Mucosa of stomach (tissue), 1 donor: Measurements from ENCODE around the gene ZBTB7C.

ENCODE experiments used
- H3K27me3 ChIP-seq: one replicate; pipeline ENCODE4 v1.7.0; 2013; ENCODE audit warnings: mild to moderate bottlenecking, low read length; ENCODE audit not compliant: control insufficient read depth, insufficient read depth
- H3K36me3 ChIP-seq: one replicate; pipeline ENCODE4 v1.7.0; 2013; ENCODE audit warnings: low read length; ENCODE audit not compliant: control insufficient read depth, insufficient read depth
- H3K4me1 ChIP-seq: one replicate; pipeline ENCODE4 v1.7.0; 2013; ENCODE audit warnings: mild to moderate bottlenecking, low read length; ENCODE audit not compliant: control insufficient read depth, insufficient read depth
- H3K4me3 ChIP-seq: one replicate; pipeline ENCODE4 v1.7.0; 2013; ENCODE audit warnings: low read length
- H3K9ac ChIP-seq: one replicate; pipeline ENCODE4 v1.7.0; 2013; ENCODE audit warnings: mild to moderate bottlenecking, low read length, moderate library complexity
- H3K9me3 ChIP-seq: one replicate; pipeline ENCODE4 v1.7.0; 2013; ENCODE audit warnings: mild to moderate bottlenecking, low read length, moderate library complexity; ENCODE audit not compliant: control insufficient read depth
- donor health status: Pancreatic carcinoma.

Gene ZBTB7C

GRCh38 chr18:48162956-48163737 is 246.0 kb downstream of the ZBTB7C start:
- no peak overlapping the region for H3K4me3 ChIP-seq
- no peaks in the 10 kb centered on the region for H3K9me3 ChIP-seq
- no peaks in the 10 kb centered on the region for H3K36me3 ChIP-seq
- no peaks in the 10 kb centered on the region for H3K27me3 ChIP-seq
- peaks cover 86% of the 10 kb centered on the region for H3K4me1 ChIP-seq
- no peak overlapping the region for H3K9ac ChIP-seq

GRCh38 chr18:48161911-48162698 is 247.1 kb downstream of the ZBTB7C start:
- H3K36me3 ChIP-seq = no peaks in the 10 kb centered on the region
- no peaks in the 10 kb centered on the region for H3K27me3 ChIP-seq
- H3K9me3 ChIP-seq = no peaks in the 10 kb centered on the region
- H3K4me1 ChIP-seq = peaks cover 86% of the 10 kb centered on the region
- H3K4me3 ChIP-seq = no peak overlapping the region
- H3K9ac ChIP-seq = peak overlapping the region; percentile 48

GRCh38 chr18:48161191-48161910 is 247.8 kb downstream of the ZBTB7C start:
- H3K4me1 ChIP-seq = peaks cover 82% of the 10 kb centered on the region
- H3K27me3 ChIP-seq = no peaks in the 10 kb centered on the region
- H3K9me3 ChIP-seq = no peaks in the 10 kb centered on the region
- H3K9ac ChIP-seq = peak overlapping the region; percentile 68
- H3K36me3 ChIP-seq = no peaks in the 10 kb centered on the region
- peak overlapping the region; percentile 15 for H3K4me3 ChIP-seq

- Histone ChIP-seq H3K36me3 (no peaks in the 10 kb centered on the region), H3K4me1 (peaks cover 83% of the 10 kb centered on the region), H3K9me3 (no peaks in the 10 kb centered on the region), H3K4me3 (peak overlapping the region; percentile 15), H3K27me3 (no peaks in the 10 kb centered on the region), H3K9ac (peak overlapping the region; percentile 68)
These were observed 248.6 kb downstream of the ZBTB7C start for GRCh38 chr18:48160622-48161021.

GRCh38 chr18:48159816-48160215 is 249.4 kb downstream of the ZBTB7C start:
- no peaks in the 10 kb centered on the region for H3K36me3 ChIP-seq
- no peak overlapping the region for H3K9ac ChIP-seq
- H3K4me1 ChIP-seq = peaks cover 76% of the 10 kb centered on the region
- H3K27me3 ChIP-seq = no peaks in the 10 kb centered on the region
- H3K4me3 ChIP-seq = no peak overlapping the region
- H3K9me3 ChIP-seq = no peaks in the 10 kb centered on the region

- no peaks in the 10 kb centered on the region for H3K36me3 ChIP-seq
- H3K4me3 ChIP-seq = no peak overlapping the region
- H3K9ac ChIP-seq = no peak overlapping the region
- no peaks in the 10 kb centered on the region for H3K27me3 ChIP-seq
- no peaks in the 10 kb centered on the region for H3K9me3 ChIP-seq
- H3K4me1 ChIP-seq = peaks cover 72% of the 10 kb centered on the region
These were observed 250.5 kb downstream of the ZBTB7C start for GRCh38 chr18:48158721-48159120.

- H3K9ac ChIP-seq = no peak overlapping the region
- H3K4me3 ChIP-seq = no peak overlapping the region
- H3K4me1 ChIP-seq = peaks cover 72% of the 10 kb centered on the region
- no peaks in the 10 kb centered on the region for H3K36me3 ChIP-seq
- no peaks in the 10 kb centered on the region for H3K9me3 ChIP-seq
- no peaks in the 10 kb centered on the region for H3K27me3 ChIP-seq
These were observed 251.2 kb downstream of the ZBTB7C start for GRCh38 chr18:48157956-48158355.

- Histone ChIP-seq H3K4me1 (peaks cover 78% of the 10 kb centered on the region), H3K27me3 (no peaks in the 10 kb centered on the region), H3K36me3 (no peaks in the 10 kb centered on the region), H3K9me3 (no peaks in the 10 kb centered on the region), H3K4me3 (no peak overlapping the region), H3K9ac (no peak overlapping the region)
These were observed 253.3 kb downstream of the ZBTB7C start for GRCh38 chr18:48155856-48156255.

- no peaks in the 10 kb centered on the region for H3K9me3 ChIP-seq
- peaks cover 68% of the 10 kb centered on the region for H3K4me1 ChIP-seq
- H3K27me3 ChIP-seq = no peaks in the 10 kb centered on the region
- H3K36me3 ChIP-seq = no peaks in the 10 kb centered on the region
- no peak overlapping the region for H3K4me3 ChIP-seq
- H3K9ac ChIP-seq = no peak overlapping the region
These were observed 254.4 kb downstream of the ZBTB7C start for GRCh38 chr18:48154828-48155227.

GRCh38 chr18:48153613-48154481 is 255.3 kb downstream of the ZBTB7C start:
- no peak overlapping the region for H3K4me3 ChIP-seq
- H3K4me1 ChIP-seq = peaks cover 59% of the 10 kb centered on the region
- no peaks in the 10 kb centered on the region for H3K9me3 ChIP-seq
- no peaks in the 10 kb centered on the region for H3K36me3 ChIP-seq
- no peak overlapping the region for H3K9ac ChIP-seq
- H3K27me3 ChIP-seq = no peaks in the 10 kb centered on the region

- H3K4me3 ChIP-seq = no peak overlapping the region
- H3K9ac ChIP-seq = no peak overlapping the region
- no peaks in the 10 kb centered on the region for H3K9me3 ChIP-seq
- peaks cover 52% of the 10 kb centered on the region for H3K4me1 ChIP-seq
- H3K36me3 ChIP-seq = no peaks in the 10 kb centered on the region
- H3K27me3 ChIP-seq = no peaks in the 10 kb centered on the region
These were observed 256.6 kb downstream of the ZBTB7C start for GRCh38 chr18:48152549-48152948.
